ENCODE data around the gene KPNA6. TPM values are rescaled to one million over a fixed set of nuclear protein-coding genes. Genes with fewer than 3 reads are reported as not detected.

The KPNA6 gene
- total and polyA plus RNA-seq, 2 of the 13 experiments (the other 11 are each of a cell fraction or from before 2014, with no cell fraction given): 22.0 to 47.5 TPM

DNA sequence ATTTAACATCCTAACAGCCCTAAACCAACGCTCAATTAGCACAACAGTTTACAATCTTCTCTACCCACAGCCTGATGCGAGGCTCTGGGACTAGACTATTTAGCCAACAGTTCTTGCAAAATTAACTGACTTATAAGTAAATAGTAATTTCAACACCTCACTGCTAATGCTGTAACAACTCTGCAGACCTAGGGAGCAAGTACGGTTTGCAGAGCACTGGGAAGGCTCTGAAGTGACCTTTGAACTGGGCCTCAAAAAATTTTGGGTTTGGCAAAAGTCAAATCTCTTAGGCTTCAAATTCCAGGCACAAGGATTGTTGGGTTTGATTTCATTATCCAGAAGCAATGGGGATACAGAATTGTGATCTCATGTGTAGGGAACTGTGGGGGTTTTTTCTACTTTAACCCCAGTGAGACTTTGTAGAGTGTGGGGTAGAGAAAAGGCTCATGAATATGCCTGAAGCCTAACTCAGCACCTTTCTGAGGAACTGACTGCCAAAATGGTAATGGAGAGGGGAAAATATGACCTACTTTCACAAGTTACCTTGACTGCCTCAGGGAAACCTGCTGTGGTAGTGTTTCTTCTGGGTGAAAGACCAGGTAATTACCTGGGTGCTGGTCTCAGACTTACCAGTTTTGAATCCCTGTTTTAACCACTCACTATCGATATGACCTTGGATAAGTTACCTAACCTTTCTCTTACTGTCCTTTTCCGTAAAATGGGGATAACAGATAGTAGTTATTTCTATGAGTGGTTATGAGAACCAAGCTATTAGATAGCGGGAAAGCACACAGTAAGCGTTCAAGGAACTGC is 70.7 kb downstream of the KPNA6 start (continued):
- TF ChIP-seq PPARG (CRISPR knock-in tag; conservative IDR thresholded peaks at IDR 0.05) (no peak), KAT7 (CRISPR knock-in tag; IDR thresholded peaks at IDR 0.05; ENCODE audit: borderline replicate concordance) (no peak), MAFG (CRISPR knock-in tag; IDR thresholded peaks at IDR 0.05) (no peak), ZNF441 (CRISPR knock-in tag; IDR thresholded peaks at IDR 0.05; ENCODE audit: borderline replicate concordance) (no peak), ZSCAN31 (CRISPR knock-in tag; IDR thresholded peaks at IDR 0.05; ENCODE audit: low read depth) (no peak), WIZ (CRISPR knock-in tag; IDR thresholded peaks at IDR 0.05) (no peak), ZNF230 (CRISPR knock-in tag; IDR thresholded peaks at IDR 0.05) (no peak), ZNF614 (CRISPR knock-in tag; IDR thresholded peaks at IDR 0.05; ENCODE audit: borderline replicate concordance) (peak; percentile 83; the same call in 1 of the 2 replicates), ZMYM4 (CRISPR knock-in tag; IDR thresholded peaks at IDR 0.05) (peak; percentile 41; the same call in 1 of the 2 replicates), ZKSCAN1 (IDR thresholded peaks at IDR 0.05; ENCODE audit: low read length) (no peak), SRF (IDR thresholded peaks at IDR 0.05; ENCODE audit: low read depth, low read length) (no peak), ELF1 (CRISPR knock-in tag; IDR thresholded peaks at IDR 0.05) (no peak; the same call in 1 of the 2 replicates), NFYC (CRISPR knock-in tag; IDR thresholded peaks at IDR 0.05) (no peak), SALL1 (CRISPR knock-in tag; IDR thresholded peaks at IDR 0.05) (peak; percentile 41; the same call in 1 of the 2 replicates), MEIS2 (CRISPR knock-in tag; IDR thresholded peaks at IDR 0.05) (no peak), ISL2 (CRISPR knock-in tag; IDR thresholded peaks at IDR 0.05) (peak; percentile 35; the same call in 1 of the 2 replicates), MAF1 (CRISPR knock-in tag; IDR thresholded peaks at IDR 0.05; ENCODE audit: borderline replicate concordance) (no peak), MEIS1 (CRISPR knock-in tag; IDR thresholded peaks at IDR 0.05; ENCODE audit: borderline replicate concordance) (no peak; the same call in 1 of the 2 replicates), ZNF556 (CRISPR knock-in tag; IDR thresholded peaks at IDR 0.05; ENCODE audit: borderline replicate concordance) (0 out of 2 replicates have a peak, but pooled peaks have one; percentile 9), FOXK1 (CRISPR knock-in tag; IDR thresholded peaks at IDR 0.05; ENCODE audit: borderline replicate concordance, low read depth) (peak; percentile 50; the same call in 1 of the 2 replicates), ZNF577 (CRISPR knock-in tag; IDR thresholded peaks at IDR 0.05; ENCODE audit: borderline replicate concordance, low read depth) (no peak), ZNF121 (CRISPR knock-in tag; IDR thresholded peaks at IDR 0.05) (no peak), ETV5 (CRISPR knock-in tag; IDR thresholded peaks at IDR 0.05; ENCODE audit: borderline replicate concordance) (peak; percentile 20; the same call in 1 of the 2 replicates), KLF16 (CRISPR knock-in tag; IDR thresholded peaks at IDR 0.05) (peak in 1 of 2 experiments; percentile 56; a peak in 1 of 4 replicates), MIER3 (CRISPR knock-in tag; IDR thresholded peaks at IDR 0.05; ENCODE audit: borderline replicate concordance) (no peak)
- TF ChIP-seq, protein P1, sequence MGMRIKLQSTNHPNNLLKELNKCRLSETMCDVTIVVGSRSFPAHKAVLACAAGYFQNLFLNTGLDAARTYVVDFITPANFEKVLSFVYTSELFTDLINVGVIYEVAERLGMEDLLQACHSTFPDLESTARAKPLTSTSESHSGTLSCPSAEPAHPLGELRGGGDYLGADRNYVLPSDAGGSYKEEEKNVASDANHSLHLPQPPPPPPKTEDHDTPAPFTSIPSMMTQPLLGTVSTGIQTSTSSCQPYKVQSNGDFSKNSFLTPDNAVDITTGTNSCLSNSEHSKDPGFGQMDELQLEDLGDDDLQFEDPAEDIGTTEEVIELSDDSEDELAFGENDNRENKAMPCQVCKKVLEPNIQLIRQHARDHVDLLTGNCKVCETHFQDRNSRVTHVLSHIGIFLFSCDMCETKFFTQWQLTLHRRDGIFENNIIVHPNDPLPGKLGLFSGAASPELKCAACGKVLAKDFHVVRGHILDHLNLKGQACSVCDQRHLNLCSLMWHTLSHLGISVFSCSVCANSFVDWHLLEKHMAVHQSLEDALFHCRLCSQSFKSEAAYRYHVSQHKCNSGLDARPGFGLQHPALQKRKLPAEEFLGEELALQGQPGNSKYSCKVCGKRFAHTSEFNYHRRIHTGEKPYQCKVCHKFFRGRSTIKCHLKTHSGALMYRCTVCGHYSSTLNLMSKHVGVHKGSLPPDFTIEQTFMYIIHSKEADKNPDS (CRISPR knock-in tag; IDR thresholded peaks at IDR 0.05): no peak
- TF ChIP-seq, protein P2, sequence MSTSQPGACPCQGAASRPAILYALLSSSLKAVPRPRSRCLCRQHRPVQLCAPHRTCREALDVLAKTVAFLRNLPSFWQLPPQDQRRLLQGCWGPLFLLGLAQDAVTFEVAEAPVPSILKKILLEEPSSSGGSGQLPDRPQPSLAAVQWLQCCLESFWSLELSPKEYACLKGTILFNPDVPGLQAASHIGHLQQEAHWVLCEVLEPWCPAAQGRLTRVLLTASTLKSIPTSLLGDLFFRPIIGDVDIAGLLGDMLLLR (CRISPR knock-in tag; IDR thresholded peaks at IDR 0.05): no peak
- TF ChIP-seq, protein P3, sequence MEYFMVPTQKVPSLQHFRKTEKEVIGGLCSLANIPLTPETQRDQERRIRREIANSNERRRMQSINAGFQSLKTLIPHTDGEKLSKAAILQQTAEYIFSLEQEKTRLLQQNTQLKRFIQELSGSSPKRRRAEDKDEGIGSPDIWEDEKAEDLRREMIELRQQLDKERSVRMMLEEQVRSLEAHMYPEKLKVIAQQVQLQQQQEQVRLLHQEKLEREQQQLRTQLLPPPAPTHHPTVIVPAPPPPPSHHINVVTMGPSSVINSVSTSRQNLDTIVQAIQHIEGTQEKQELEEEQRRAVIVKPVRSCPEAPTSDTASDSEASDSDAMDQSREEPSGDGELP (IDR thresholded peaks at IDR 0.05; ENCODE audit: borderline replicate concordance, low read depth): no peak
